ENCODE data around the gene TMUB1. TPM values are rescaled to one million over a fixed set of nuclear protein-coding genes. Genes with fewer than 3 reads are reported as not detected.

Gene TMUB1
- total and polyA plus RNA-seq, 9 of the 15 experiments (the other 6 are each of a cell fraction or from before 2014, with no cell fraction given) = 0.14 to 241 (median 74.1) TPM

DNA sequence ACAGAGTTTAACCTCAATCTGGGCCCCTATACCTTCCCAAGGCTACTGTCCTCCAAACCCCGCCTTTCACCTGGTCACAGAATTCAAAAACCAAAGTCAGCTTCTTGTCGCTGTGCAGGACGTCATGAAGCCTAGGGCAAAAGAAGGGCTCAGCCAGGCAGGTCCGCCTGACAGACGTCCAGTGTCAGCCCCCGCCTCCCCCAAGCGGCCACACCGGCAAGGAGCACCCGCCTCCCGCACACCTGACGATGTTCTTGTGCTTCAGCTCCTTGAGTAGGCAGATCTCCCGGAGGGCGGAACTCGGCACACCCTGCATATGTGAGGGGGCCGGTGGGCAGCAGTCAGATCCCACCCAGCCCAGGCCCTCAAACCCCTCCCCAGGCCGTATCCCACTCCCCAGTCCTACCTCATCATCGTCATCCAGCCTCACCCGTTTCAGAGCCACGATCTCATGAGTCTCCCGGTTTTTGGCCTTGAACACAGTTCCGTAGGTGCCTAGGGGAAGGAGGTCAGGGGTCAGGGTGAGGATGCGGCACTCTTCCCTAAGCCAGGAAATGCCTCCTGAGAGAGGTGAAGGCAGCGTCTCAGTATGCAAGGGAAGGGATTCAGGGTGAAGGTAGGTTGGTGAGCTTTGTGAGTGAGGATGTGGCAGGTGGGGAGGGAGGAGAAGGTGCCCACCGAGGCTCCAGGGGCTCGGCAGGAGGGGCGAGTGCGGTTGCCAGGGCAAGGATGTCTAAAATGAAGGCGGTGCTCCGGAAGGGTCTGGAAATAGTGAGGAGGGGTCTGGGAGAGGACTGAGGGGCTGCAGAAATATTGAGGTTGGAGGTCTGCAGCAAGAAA is 26.4 kb downstream of the TMUB1 start (continued):
- TF ChIP-seq, protein P1, sequence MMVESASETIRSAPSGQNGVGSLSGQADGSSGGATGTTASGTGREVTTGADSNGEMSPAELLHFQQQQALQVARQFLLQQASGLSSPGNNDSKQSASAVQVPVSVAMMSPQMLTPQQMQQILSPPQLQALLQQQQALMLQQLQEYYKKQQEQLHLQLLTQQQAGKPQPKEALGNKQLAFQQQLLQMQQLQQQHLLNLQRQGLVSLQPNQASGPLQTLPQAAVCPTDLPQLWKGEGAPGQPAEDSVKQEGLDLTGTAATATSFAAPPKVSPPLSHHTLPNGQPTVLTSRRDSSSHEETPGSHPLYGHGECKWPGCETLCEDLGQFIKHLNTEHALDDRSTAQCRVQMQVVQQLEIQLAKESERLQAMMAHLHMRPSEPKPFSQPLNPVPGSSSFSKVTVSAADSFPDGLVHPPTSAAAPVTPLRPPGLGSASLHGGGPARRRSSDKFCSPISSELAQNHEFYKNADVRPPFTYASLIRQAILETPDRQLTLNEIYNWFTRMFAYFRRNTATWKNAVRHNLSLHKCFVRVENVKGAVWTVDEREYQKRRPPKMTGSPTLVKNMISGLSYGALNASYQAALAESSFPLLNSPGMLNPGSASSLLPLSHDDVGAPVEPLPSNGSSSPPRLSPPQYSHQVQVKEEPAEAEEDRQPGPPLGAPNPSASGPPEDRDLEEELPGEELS (CRISPR knock-in tag; IDR thresholded peaks at IDR 0.05; ENCODE audit: borderline replicate concordance) = peak; percentile 71; the same call in 1 of the 2 replicates
- TF ChIP-seq CHD2 (IDR thresholded peaks at IDR 0.05; ENCODE audit: low read depth, low read length) (no peak), XRCC5 (IDR thresholded peaks at IDR 0.05; ENCODE audit: low read depth, low read length) (no peak), MYBL2 (IDR thresholded peaks at IDR 0.05; ENCODE audit: low read depth) (no peak), MYBL2 (CRISPR knock-in tag; IDR thresholded peaks at IDR 0.05; ENCODE audit: borderline replicate concordance) (no peak), MTA1 (IDR thresholded peaks at IDR 0.05; ENCODE audit: borderline replicate concordance) (0 out of 2 replicates have a peak, but pooled peaks have one; percentile 34), KDM5B (IDR thresholded peaks at IDR 0.05; ENCODE audit: insufficient replicate concordance, low read depth, low read length) (no peak), JUNB (CRISPR knock-in tag; conservative IDR thresholded peaks at IDR 0.05) (no peak), ZNF586 (CRISPR knock-in tag; conservative IDR thresholded peaks at IDR 0.05) (no peak), ZBTB7A (IDR thresholded peaks at IDR 0.05; ENCODE audit: borderline replicate concordance, control insufficient read depth, low read depth, low read length) (peak; percentile 48; the same call in 1 of the 2 replicates), NR4A1 (CRISPR knock-in tag; IDR thresholded peaks at IDR 0.05) (no peak), NR4A1 (tag; IDR thresholded peaks at IDR 0.05) (no peak), ELF4 (CRISPR knock-in tag; IDR thresholded peaks at IDR 0.05) (no peak), HMG20A (CRISPR knock-in tag; conservative IDR thresholded peaks at IDR 0.05) (no peak), RUNX1 (IDR thresholded peaks at IDR 0.05; ENCODE audit: low read depth) (no peak), JUN (IDR thresholded peaks at IDR 0.05; ENCODE audit: borderline replicate concordance, low read depth, low read length) (no peak), JUN (CRISPR knock-in tag; IDR thresholded peaks at IDR 0.05; ENCODE audit: borderline replicate concordance) (no peak), ZNF347 (CRISPR knock-in tag; IDR thresholded peaks at IDR 0.05; ENCODE audit: low read depth) (no peak)
- TF ChIP-seq, protein P2, sequence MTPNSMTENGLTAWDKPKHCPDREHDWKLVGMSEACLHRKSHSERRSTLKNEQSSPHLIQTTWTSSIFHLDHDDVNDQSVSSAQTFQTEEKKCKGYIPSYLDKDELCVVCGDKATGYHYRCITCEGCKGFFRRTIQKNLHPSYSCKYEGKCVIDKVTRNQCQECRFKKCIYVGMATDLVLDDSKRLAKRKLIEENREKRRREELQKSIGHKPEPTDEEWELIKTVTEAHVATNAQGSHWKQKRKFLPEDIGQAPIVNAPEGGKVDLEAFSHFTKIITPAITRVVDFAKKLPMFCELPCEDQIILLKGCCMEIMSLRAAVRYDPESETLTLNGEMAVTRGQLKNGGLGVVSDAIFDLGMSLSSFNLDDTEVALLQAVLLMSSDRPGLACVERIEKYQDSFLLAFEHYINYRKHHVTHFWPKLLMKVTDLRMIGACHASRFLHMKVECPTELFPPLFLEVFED (CRISPR knock-in tag; conservative IDR thresholded peaks at IDR 0.05) = no peak
- TF ChIP-seq, protein P3, sequence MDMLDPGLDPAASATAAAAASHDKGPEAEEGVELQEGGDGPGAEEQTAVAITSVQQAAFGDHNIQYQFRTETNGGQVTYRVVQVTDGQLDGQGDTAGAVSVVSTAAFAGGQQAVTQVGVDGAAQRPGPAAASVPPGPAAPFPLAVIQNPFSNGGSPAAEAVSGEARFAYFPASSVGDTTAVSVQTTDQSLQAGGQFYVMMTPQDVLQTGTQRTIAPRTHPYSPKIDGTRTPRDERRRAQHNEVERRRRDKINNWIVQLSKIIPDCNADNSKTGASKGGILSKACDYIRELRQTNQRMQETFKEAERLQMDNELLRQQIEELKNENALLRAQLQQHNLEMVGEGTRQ (CRISPR knock-in tag; IDR thresholded peaks at IDR 0.05) = no peak
- TF ChIP-seq, protein P4, sequence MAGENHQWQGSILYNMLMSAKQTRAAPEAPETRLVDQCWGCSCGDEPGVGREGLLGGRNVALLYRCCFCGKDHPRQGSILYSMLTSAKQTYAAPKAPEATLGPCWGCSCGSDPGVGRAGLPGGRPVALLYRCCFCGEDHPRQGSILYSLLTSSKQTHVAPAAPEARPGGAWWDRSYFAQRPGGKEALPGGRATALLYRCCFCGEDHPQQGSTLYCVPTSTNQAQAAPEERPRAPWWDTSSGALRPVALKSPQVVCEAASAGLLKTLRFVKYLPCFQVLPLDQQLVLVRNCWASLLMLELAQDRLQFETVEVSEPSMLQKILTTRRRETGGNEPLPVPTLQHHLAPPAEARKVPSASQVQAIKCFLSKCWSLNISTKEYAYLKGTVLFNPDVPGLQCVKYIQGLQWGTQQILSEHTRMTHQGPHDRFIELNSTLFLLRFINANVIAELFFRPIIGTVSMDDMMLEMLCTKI (IDR thresholded peaks at IDR 0.05; ENCODE audit: partially characterized antibody) = no peak

Measured in K562 (cell line).